ENCODE results near the gene PRKAR1B.
"Not testable (repeated sequence)": the region's sequence is repeated elsewhere in the genome, so short reads cannot be mapped to it uniquely, and the experiment has no call there.

Gene PRKAR1B

GRCh38 chr7:618539-619367 lies 108.3 kb downstream of the PRKAR1B start:
- no peak for DNase-seq

- DNase-seq = no peak
Measured at GRCh38 chr7:617614-618538, 109.2 kb downstream of the PRKAR1B start.

- DNase-seq = no peak
Measured at GRCh38 chr7:613442-614140, 113.5 kb downstream of the PRKAR1B start.

- not testable (repeated sequence) for DNase-seq
Measured at GRCh38 chr7:611837-612236, 115.2 kb downstream of the PRKAR1B start.

- DNase-seq = no peak
Measured at GRCh38 chr7:611281-611810, 115.7 kb downstream of the PRKAR1B start.

GRCh38 chr7:610531-611280 lies 116.4 kb downstream of the PRKAR1B start:
- DNase-seq = no peak

- no peak for DNase-seq
Measured at GRCh38 chr7:610141-610530, 116.9 kb downstream of the PRKAR1B start.

- DNase-seq = no peak
Measured at GRCh38 chr7:609365-609764, 117.7 kb downstream of the PRKAR1B start.

GRCh38 chr7:608954-609353 lies 118.1 kb downstream of the PRKAR1B start:
- no peak for DNase-seq

- DNase-seq = no peak
Measured at GRCh38 chr7:608361-608760, 118.7 kb downstream of the PRKAR1B start.

- DNase-seq = no peak
Measured at GRCh38 chr7:607938-608337, 119.1 kb downstream of the PRKAR1B start.

GRCh38 chr7:605661-606450 lies 121.2 kb downstream of the PRKAR1B start:
- DNase-seq = no peak

- no peak for DNase-seq
Measured at GRCh38 chr7:604884-605531, 122.1 kb downstream of the PRKAR1B start.

GRCh38 chr7:604001-604883 lies 122.8 kb downstream of the PRKAR1B start:
- no peak for DNase-seq

GRCh38 chr7:603152-603951 lies 123.7 kb downstream of the PRKAR1B start:
- DNase-seq = no peak

GRCh38 chr7:602341-603141 lies 124.5 kb downstream of the PRKAR1B start:
- DNase-seq = no peak

- DNase-seq = no peak
Measured at GRCh38 chr7:601595-602340, 125.3 kb downstream of the PRKAR1B start.
